Measurements from ENCODE around the gene ACOT6. TPM values are rescaled to one million over a fixed set of nuclear protein-coding genes. Genes with fewer than 3 reads are reported as not detected.
"Not testable (repeated sequence)": the region's sequence is repeated elsewhere in the genome, so short reads cannot be mapped to it uniquely, and the experiment has no call there.

Gene ACOT6
- total RNA-seq, 1 donor from 2014 or later: not detected

DNA sequence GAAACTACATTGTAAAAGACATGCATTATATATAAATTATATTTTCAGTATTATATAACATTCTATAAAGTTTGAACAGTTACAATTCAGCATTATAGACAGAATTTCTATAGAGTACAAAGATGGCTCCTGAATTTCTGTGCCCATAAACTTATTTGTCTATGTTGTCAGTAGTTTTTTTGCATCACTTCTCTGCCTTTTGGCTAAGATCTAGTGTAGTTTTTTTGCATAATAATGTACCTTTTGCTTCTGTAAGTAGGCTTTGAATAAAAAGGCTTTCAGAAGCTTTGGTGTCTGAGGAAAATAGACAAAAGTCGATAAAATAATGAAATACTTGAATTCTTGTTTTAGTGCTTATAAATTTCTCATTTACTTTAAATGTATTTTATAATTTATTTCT is 43.5 kb downstream of the ACOT6 start:
- no peak for DNase-seq

- not testable (repeated sequence) for DNase-seq
Measured at GRCh38 chr14:73659202-73659601, 46.9 kb downstream of the ACOT6 start.

- DNase-seq: no peak
Measured at GRCh38 chr14:73660511-73660910, 48.2 kb downstream of the ACOT6 start.

DNA sequence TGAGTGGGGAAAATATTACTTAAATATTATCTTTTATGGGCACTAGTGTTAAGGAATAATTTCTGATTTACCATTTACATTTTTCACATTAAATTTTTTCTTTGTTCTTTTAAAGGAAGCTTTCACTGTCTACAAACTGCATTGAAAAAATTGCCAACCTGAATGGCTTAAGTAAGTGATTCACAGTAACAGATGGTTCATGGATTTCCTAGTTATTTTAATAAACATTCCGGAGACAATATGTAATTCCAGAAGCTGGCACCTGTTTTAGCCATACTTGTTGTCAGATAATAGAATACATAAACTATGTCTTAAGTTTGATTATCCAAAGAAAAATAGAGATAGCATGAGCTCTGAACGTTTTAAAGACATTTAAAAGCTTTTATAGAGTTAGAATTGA is 49.6 kb downstream of the ACOT6 start:
- DNase-seq: no peak

- no peak for DNase-seq
Measured at GRCh38 chr14:73662487-73662943, 50.2 kb downstream of the ACOT6 start.

DNA sequence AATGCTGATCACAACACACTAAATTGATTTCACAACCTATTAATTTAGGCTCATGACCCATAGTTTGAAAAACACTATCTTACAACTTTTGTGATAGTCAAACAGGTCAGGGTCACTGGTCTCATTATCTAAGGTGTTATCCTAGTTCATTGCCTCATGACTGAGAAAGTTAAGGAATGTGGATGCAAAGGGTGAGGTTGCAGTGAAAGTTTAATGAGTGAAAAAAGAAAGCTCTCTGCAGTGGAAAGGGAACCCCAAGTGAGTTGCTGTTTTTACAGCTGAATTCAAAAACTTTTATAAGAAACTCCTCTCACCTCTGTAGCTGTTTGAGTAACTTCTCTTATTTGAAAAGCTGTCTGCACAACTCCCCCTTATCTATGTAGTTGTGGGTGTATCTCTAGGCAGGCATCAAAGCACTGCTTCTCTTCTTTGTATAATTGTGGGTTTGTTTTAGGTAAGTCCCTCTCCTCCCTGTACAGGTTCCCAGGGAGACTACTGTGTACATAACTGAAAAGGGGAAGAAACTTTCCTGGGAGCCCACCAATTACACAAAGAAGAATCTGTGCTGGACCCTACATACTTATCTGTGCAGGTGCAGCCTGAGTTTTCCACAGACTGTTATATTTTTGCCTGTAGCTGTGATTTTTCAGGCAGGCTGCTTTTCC is 51.4 kb downstream of the ACOT6 start:
- DNase-seq: no peak

DNA sequence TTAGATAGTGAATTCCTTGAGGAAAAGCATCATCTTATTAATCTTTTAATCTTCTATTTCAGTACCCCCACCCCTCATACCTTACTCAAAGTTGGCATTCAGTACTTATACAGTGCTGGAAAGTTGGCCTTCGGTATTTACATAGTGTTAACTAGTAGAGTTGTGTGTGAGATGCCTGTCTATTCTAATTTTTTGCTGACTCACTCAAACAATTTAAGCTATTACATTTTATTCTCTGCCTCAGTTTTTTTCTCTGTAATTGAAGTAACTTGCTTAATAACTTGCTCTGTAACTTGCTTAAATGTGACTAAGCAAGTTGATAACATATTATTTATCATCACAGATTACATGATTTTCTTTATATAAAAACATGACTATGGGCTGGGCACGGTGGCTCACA is 52.8 kb downstream of the ACOT6 start:
- no peak for DNase-seq

DNA sequence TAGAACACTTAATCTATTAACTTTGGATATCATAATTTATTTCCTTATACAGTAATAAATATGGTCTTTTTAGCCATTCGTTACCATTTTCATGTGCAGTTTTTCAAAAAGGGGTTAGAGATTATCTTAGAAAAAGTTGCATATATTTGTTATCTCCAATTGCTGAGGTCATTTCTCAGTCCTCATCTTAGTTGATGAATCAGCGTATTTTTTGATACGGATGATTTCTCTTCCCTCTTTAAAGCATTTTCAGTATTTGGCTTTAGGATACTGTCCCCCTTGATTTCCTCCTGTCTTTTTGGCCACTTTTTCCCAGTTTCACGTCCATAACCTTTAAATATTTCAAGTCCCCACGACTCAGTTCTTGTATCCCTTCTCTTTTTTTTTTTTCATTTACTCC is 54.3 kb downstream of the ACOT6 start:
- DNase-seq: no peak

DNA sequence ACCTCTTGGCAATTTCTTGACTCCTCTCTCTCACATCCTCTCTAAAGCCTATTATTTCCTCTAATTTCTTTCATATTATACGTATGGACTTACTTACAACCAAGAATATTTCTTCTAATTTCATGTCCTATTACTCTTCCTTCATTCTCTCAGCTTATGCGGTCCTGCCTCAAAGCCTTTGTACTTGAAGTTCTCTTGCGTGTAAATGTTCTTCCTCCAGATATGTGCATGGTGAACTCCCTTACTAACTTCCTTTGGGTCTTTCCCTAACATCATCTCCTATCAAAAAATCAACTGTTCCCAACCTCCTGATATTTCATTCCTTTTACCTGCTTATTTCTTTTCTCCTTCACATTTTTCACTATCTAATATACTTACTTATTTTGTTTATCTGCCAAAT is 55.5 kb downstream of the ACOT6 start:
- no peak for DNase-seq

Small RNAs within 50 kb of the gene (small RNA-seq; reads per million reads assigned to genes)
- gene RNU6-240P: not detected

Other genes with a start within 250 kb of the ACOT6 start
- 18.7 TPM for gene NUMB, start 154.0 kb upstream of the ACOT6 start, total RNA-seq
- gene RIOX1, start 121.6 kb upstream of the ACOT6 start, total RNA-seq: 28.2 TPM
- gene ACOT1, start 75.4 kb upstream of the ACOT6 start, total RNA-seq: 3.3 TPM
- 1.4 TPM for gene HEATR4, start 53.6 kb upstream of the ACOT6 start, total RNA-seq
- 36.0 TPM for gene ACOT2, start 43.3 kb upstream of the ACOT6 start, total RNA-seq
- gene ACOT4, start 20.6 kb upstream of the ACOT6 start, total RNA-seq: 1.7 TPM
- gene DNAL1, start 32.5 kb downstream of the ACOT6 start, total RNA-seq: 30.6 TPM
- gene PNMA1, start 101.9 kb downstream of the ACOT6 start, total RNA-seq: 76.1 TPM
- gene PTGR2, start 239.3 kb downstream of the ACOT6 start, total RNA-seq: 8.3 TPM

All from occipital lobe (tissue), 3 donors.